Stimulated activated naive B cell treated with anti-CD40 and anti-IgM and Interleukin-4, amounts not matched to agents 10 μg/mL and 1 μg/mL and 100 μg/mL, for 72 hours (primary cell): ENCODE data around the gene SPRYD3.

Experiments
- ATAC-seq, 2 donors: fragments of 150-1000 bp; cut with Tn5 transposase; replicated peaks; 2 replicates each; pipeline ENCODE4 v1.10.0; 2021; ENCODE audit warnings: moderate library complexity in 1 of 2
- DNase-seq: peaks from one replicate; pipeline ENCODE4 v3.0.0; 2021
- H3K27ac Mint-ChIP-seq: one replicate; pipeline ENCODE4 v1.8.0; 2022; ENCODE audit warnings: mild to moderate bottlenecking, mixed read lengths
- H3K27me3 Mint-ChIP-seq, 2 donors: one replicate each; pipeline ENCODE4 v1.8.0; 2022; ENCODE audit warnings: mixed read lengths in 2 of 2
- H3K36me3 Mint-ChIP-seq, 2 donors: one replicate each; pipeline ENCODE4 v1.8.0; 2022; ENCODE audit warnings: mixed read lengths in 2 of 2, mild to moderate bottlenecking in 1 of 2
- H3K4me1 Mint-ChIP-seq, 2 donors: one replicate each; pipeline ENCODE4 v1.8.0; 2022; ENCODE audit warnings: mixed read lengths in 2 of 2, mild to moderate bottlenecking in 1 of 2
- H3K4me3 Mint-ChIP-seq, 2 donors: one replicate each; pipeline ENCODE4 v1.8.0; 2022; ENCODE audit warnings: mild to moderate bottlenecking in 2 of 2, mixed read lengths in 2 of 2, moderate library complexity in 1 of 2
- H3K9me3 Mint-ChIP-seq, 2 donors: one replicate each; pipeline ENCODE4 v1.8.0; 2022; ENCODE audit warnings: mixed read lengths in 2 of 2, mild to moderate bottlenecking in 1 of 2

Gene SPRYD3

DNA sequence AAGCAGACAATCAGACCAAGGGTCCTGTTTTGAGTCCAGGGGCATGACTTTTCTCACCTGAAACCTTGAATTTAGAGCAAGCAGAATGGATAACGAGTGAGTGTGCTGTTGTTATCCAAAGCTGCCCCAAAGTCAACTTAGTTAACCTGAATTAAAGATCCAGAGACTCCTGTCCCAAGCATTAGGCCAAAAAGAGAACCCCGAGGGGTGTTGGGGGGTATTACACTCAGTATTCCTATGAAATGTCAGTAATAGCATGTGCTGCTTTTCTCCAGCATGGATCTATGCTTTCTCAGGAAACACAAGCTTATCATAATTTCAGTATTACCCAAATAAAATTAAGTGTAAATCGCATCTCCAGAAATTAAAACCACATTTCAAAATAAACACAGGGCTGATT is 53.9 kb downstream of the SPRYD3 start:
- no peaks in the 10 kb centered on the region for H3K9me3 Mint-ChIP-seq
- DNase-seq (no peak), ATAC-seq (no peak)
- no peak overlapping the region for H3K4me3 Mint-ChIP-seq
- H3K36me3 Mint-ChIP-seq: peaks cover 39 to 48% of the 10 kb centered on the region in 2 donors
- no peaks in the 10 kb centered on the region for H3K27me3 Mint-ChIP-seq
- H3K27ac Mint-ChIP-seq: no peak overlapping the region
- peaks cover 0 to 15% of the 10 kb centered on the region in 2 donors for H3K4me1 Mint-ChIP-seq

DNA sequence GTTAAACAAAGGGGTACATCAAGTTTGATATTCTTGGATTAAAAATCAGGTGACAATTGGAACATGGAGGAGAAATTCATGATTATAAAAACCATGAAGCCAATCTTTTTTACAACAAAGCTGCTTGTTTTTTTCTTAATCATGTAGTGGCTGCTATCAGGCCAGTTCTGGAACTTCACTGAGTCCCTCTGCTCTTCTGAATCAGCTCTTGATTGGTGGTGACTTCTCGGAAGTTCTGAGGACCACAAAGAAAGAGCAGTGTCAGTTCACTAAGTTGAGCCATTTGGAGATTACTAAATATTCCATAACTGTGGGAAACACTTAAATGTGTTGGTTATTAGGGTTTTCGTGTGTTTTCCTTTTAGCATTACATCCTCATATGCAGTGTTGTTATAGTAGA is 64.5 kb downstream of the SPRYD3 start:
- no peak overlapping the region for H3K27ac Mint-ChIP-seq
- peaks cover 28 to 38% of the 10 kb centered on the region in 2 donors for H3K36me3 Mint-ChIP-seq
- ATAC-seq (no peak), DNase-seq (no peak)
- no peaks in the 10 kb centered on the region for H3K9me3 Mint-ChIP-seq
- H3K4me1 Mint-ChIP-seq: peaks cover 11 to 33% of the 10 kb centered on the region in 2 donors
- H3K4me3 Mint-ChIP-seq: no peak overlapping the region
- H3K27me3 Mint-ChIP-seq: no peaks in the 10 kb centered on the region
